AG10803 (cell line): Measurements from ENCODE around the gene CDH23.

Experiments
- DNase-seq: peaks from one replicate; pipeline ENCODE4 v3.0.0; 2010; ENCODE audit warnings: low read depth
- H3K4me3 ChIP-seq: 2 replicates; pipeline ENCODE4 v1.5.1; 2011; ENCODE audit warnings: mild to moderate bottlenecking, low read length, control low read depth
- TF ChIP-seq, protein P1 (sequence below): conservative IDR thresholded peaks from 2 replicates; pipeline ENCODE4 v1.5.1; 2011; ENCODE audit warnings: mild to moderate bottlenecking, low read length, control low read depth, inconsistent platforms

CDH23 gene

DNA sequence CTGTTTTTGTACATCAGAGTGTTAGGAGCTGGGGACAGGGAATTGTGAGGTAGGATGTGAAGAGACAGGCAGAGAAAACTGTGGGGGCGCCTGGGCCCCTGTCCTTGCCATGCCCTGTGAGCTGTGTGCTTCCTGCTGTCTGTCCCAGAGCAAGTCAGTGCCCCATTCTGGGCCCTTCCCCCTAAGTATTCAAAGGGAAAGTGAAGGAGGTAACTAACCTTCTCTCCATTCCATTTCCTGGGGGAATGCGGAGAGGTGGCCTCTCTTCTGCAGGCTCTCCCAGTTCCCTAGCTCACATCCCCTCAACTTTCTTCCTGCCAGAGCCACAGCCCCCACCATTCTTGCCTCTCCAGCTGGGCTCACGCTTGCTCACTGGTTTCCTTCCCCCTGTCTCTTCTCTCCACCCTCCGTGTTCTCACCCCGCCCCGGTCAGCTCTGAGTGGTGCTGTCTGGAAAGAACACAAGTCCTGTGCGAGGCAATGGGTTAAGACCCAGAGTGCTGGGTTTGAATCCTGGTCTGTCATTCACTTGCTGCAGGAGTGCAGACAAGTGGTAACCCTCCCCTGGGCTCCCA is 386.3 kb downstream of the CDH23 start:
- no peak for DNase-seq
- no peak overlapping the region for H3K4me3 ChIP-seq
- TF ChIP-seq, protein P1, sequence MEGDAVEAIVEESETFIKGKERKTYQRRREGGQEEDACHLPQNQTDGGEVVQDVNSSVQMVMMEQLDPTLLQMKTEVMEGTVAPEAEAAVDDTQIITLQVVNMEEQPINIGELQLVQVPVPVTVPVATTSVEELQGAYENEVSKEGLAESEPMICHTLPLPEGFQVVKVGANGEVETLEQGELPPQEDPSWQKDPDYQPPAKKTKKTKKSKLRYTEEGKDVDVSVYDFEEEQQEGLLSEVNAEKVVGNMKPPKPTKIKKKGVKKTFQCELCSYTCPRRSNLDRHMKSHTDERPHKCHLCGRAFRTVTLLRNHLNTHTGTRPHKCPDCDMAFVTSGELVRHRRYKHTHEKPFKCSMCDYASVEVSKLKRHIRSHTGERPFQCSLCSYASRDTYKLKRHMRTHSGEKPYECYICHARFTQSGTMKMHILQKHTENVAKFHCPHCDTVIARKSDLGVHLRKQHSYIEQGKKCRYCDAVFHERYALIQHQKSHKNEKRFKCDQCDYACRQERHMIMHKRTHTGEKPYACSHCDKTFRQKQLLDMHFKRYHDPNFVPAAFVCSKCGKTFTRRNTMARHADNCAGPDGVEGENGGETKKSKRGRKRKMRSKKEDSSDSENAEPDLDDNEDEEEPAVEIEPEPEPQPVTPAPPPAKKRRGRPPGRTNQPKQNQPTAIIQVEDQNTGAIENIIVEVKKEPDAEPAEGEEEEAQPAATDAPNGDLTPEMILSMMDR, result no peak

DNA sequence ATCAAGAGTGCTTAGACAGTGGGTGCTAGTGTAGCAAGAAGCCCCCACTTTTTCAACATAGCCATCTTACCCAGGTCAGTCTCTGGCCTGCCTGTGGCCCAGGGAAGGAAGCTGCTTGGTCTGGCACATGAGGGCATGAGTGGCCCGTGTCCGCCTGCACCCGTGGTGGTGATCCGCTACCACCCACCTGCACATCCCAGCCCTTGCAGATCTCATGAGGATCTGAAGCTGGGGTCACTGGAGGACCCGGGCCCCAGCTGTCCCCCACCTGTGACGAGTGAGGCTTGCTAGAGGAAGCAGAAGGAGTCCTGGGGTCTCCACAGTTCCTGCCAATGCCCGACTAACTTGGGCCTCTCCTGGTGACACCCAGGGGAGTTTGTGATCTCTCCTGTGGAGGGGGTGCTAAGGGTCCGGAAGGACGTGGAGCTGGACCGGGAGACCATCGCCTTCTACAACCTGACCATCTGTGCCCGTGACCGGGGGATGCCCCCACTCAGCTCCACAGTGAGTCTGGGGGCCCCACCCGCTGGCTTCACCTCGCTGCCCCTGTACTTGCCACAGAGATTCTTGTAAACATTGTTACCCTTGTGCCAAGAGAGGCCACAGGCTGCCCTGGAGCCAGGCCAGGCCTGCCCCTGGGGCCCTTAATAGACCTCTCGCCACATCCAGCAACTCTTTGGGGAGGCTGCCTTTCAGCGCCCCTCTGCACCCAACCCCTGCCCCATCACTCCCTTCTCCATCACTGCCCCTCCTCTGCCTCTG is 387.4 kb downstream of the CDH23 start:
- no peak overlapping the region for H3K4me3 ChIP-seq
- TF ChIP-seq, protein P1, result no peak
- DNase-seq, result no peak

DNA sequence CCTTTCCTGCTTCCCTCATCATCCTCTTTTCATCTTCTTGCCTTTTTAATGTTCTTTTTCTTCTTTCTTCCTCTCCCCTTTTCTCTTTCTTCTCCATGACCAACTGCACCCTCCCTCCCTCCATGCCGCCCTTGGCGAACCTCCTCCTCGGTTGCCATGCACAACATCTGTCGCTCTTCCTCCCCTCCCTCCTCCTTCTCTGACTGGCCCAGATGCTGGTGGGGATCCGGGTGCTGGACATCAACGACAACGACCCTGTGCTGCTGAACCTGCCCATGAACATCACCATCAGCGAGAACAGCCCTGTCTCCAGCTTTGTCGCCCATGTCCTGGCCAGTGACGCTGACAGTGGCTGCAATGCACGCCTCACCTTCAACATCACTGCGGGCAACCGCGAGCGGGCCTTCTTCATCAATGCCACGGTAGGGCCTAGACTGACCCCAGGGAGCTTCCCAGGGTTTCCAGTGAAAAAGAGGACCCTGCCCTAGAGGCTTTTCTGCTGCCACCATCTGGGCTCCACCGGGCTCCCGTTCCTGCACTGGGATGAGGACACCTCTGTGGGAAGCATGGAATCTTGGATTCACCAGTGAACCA is 388.1 kb downstream of the CDH23 start:
- DNase-seq, result no peak
- TF ChIP-seq, protein P1, result no peak
- H3K4me3 ChIP-seq, result no peak overlapping the region

DNA sequence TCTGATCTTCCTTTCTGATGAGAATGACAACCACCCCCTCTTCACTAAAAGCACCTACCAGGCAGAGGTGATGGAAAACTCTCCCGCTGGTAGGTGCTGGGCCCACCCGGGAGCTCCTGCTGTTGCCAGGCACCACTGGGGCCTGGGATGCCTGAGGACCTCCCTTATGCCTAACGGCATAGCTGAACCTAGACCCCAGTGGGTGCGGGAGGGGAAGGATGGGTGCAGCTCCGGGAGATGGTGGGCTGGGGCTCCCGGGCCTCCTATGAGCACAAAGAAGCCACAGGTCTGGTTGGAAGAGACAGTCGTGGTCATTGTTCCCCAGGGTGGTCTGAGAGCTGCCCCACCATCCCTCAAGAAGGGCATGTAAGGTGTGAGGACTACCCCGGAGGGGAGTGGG is 392.2 kb downstream of the CDH23 start:
- TF ChIP-seq, protein P1, result no peak
- no peak overlapping the region for H3K4me3 ChIP-seq
- no peak for DNase-seq

DNA sequence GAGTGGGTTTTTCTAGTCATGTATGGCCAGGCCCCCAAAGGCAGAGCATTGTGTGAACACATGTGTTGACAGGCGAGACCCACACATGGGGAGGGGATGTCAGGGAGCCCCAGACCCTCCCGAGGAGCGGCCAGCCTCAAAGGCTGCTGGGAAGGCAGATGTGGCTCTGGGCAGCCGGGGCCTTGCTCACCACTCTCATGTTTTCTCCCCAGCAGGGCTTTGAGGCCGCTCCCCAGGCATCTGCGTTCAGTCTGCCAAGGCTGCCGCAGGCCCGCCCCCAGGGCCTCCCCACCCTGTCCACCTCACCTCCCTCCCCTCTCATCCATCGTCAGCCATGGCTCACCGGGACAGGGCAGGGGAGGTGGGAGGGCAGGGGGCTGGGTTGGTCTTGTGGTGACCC is 393.2 kb downstream of the CDH23 start:
- H3K4me3 ChIP-seq, result no peak overlapping the region
- TF ChIP-seq, protein P1, result no peak
- DNase-seq, result no peak

DNA sequence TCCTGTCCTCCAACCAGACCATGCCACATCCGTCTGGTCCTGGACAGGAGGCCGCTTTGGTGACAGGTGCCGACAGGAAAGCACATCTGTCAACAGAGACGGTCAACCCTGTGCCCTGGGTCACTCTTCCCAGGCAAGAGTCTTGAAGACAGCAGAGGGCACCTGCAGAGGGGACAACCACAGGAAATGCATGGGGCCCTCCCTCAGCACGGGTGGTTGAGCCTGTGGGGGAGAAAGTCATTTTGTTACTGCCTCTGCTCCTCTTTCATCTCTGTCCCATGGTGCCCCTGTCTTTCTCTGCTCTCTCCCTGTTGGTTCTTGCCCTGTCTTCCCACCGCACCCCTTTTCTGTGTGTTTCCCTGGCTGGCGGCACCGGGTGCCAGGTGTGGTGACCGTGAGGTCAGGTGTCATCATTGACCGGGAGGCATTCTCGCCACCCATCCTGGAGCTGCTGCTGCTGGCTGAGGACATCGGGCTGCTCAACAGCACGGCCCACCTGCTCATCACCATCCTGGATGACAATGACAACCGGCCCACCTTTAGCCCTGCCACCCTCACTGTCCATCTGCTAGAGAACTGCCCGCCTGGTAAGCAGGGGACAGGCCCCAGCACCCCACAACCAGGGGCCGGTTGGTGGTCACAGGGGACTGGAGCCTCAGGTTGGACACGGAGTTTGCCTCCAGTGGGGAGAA is 394.2 kb downstream of the CDH23 start:
- TF ChIP-seq, protein P1, result no peak
- no peak for DNase-seq
- H3K4me3 ChIP-seq, result no peak overlapping the region

DNA sequence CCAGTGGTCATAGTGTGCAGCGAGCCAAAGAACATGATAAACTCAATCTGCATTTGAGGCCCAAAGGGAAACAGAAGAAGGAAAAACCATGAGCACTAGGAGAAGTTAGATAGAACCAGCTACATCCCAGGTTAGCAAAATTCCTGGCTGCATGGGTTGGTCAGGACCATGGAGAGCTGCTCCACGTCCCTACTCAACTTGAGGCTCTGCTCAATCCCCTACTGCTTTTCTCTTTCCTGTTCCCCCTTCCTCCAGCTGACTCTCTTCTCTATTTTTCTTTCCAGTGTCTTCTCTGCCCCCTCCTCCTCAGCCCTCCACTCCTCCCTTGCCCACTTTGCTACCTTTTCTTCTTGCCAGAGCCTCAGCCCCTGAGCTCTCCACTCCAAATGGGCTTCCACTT is 398.5 kb downstream of the CDH23 start:
- no peak overlapping the region for H3K4me3 ChIP-seq
- TF ChIP-seq, protein P1, result no peak
- peak; percentile 16 for DNase-seq
